GM12874 (cell line): ENCODE data around the gene DHX38.
"Not testable (repeated sequence)": the region's sequence is repeated elsewhere in the genome, so short reads cannot be mapped to it uniquely, and the experiment has no call there.

Experiments used
- CTCF ChIP-seq: IDR thresholded peaks from 2 replicates; pipeline ENCODE4 v1.5.1; 2011; ENCODE audit warnings: low read depth, mild to moderate bottlenecking, control low read depth, low read length, moderate library complexity; ENCODE audit not compliant: insufficient read depth

Gene DHX38

GRCh38 chr16:72093448-72094265 lies at the start of gene DHX38, which contains the start of gene TXNL4B:
Gene DHX38, plus strand, starts transcription at chr16:72093847. Its CDS starts 2,311 bp downstream, at chr16:72096158.
Gene TXNL4B, minus strand, starts transcription at chr16:72093620. Its CDS starts 2,871 bp downstream, at chr16:72090749.
- no peak for TF ChIP-seq CTCF

- no peak for TF ChIP-seq CTCF
Measured at GRCh38 chr16:72044296-72044695, 49.4 kb upstream of the DHX38 start.

GRCh38 chr16:72044825-72045359 lies 48.8 kb upstream of the DHX38 start:
- no peak for TF ChIP-seq CTCF

GRCh38 chr16:72049110-72049509 lies 44.5 kb upstream of the DHX38 start:
- TF ChIP-seq CTCF, result no peak

GRCh38 chr16:72050769-72051464 lies 42.7 kb upstream of the DHX38 start:
- no peak for TF ChIP-seq CTCF

GRCh38 chr16:72051818-72052217 lies 41.8 kb upstream of the DHX38 start:
- no peak for TF ChIP-seq CTCF

- not testable (repeated sequence) for TF ChIP-seq CTCF
Measured at GRCh38 chr16:72054254-72054847, 39.3 kb upstream of the DHX38 start, which contains the start of gene HP. Gene HP, plus strand, starts transcription at chr16:72054505. Its CDS starts 148 bp downstream, at chr16:72054653.
